K562 (cell line): ENCODE data around the gene PLCB3. TPM values are rescaled to one million over a fixed set of nuclear protein-coding genes. Genes with fewer than 3 reads are reported as not detected.

Experiments used
- CC2D1A ChIP-seq: fragments of 450-650 bp; IDR thresholded peaks from 2 replicates; pipeline ENCODE4 v1.6.1; 2017; ENCODE audit warnings: mild to moderate bottlenecking
- CEBPG ChIP-seq, 3 experiments: fragments of 200-800 bp in 1 of 3; sonication (Bioruptor generic) in 1 of 3; sonication (generic) in 1 of 3; formaldehyde crosslinking in 1 of 3; IDR thresholded peaks in 2 of 3; conservative IDR thresholded peaks in 1 of 3; 2 replicates each; pipeline versions ENCODE4 v1.6.1 to v1.8.0; 2016 to 2022; ENCODE audit warnings: missing compliant biosample characterization in 2 of 3, missing genetic modification characterization in 2 of 3, mild to moderate bottlenecking in 1 of 3, missing genetic modification reagents in 1 of 3
- GABPA ChIP-seq: fragments of 200-800 bp; sonication (Bioruptor generic); conservative IDR thresholded peaks from 2 replicates; pipeline ENCODE4 v1.6.1; 2016; ENCODE audit warnings: low read depth, missing genetic modification characterization, missing compliant biosample characterization
- ILF3 ChIP-seq: fragments of 450-650 bp; IDR thresholded peaks from 2 replicates; pipeline ENCODE4 v1.6.1; 2018; ENCODE audit warnings: antibody characterized with exemption, mild to moderate bottlenecking, moderate library complexity, borderline replicate concordance
- MTA1 ChIP-seq: fragments of 450-650 bp; IDR thresholded peaks from 2 replicates; pipeline ENCODE4 v1.6.1; 2017; ENCODE audit warnings: borderline replicate concordance
- SAP30 ChIP-seq: fragments of 200-600 bp; sonication (generic); IDR thresholded peaks from 2 replicates; pipeline ENCODE4 v1.6.1; 2012; ENCODE audit warnings: borderline replicate concordance, low read depth, mild to moderate bottlenecking, moderate library complexity, low read length, control low read depth, inconsistent platforms; ENCODE audit not compliant: insufficient read depth, poor library complexity, severe bottlenecking
- SRSF3 ChIP-seq: fragments of 200-400 bp; formaldehyde crosslinking; IDR thresholded peaks from 2 replicates; pipeline ENCODE4 v1.6.1; 2016; ENCODE audit warnings: mild to moderate bottlenecking, low read length, moderate library complexity; ENCODE audit not compliant: insufficient read depth
- TCF3 ChIP-seq: sonication (generic); formaldehyde crosslinking; IDR thresholded peaks from 2 replicates; pipeline ENCODE4 v1.4.0; 2020; ENCODE audit warnings: mild to moderate bottlenecking, missing genetic modification reagents
- XRCC3 ChIP-seq: fragments of 450-650 bp; IDR thresholded peaks from 2 replicates; pipeline ENCODE4 v1.6.1; 2017; ENCODE audit warnings: mild to moderate bottlenecking, moderate library complexity
- ZBTB8A ChIP-seq: fragments of 450-650 bp; IDR thresholded peaks from 2 replicates; pipeline ENCODE4 v1.6.1; 2018; ENCODE audit warnings: mild to moderate bottlenecking, moderate library complexity; ENCODE audit not compliant: partially characterized antibody
- ZNF143 ChIP-seq: sonication (generic); formaldehyde crosslinking; IDR thresholded peaks from 2 replicates; pipeline ENCODE4 v1.9.0; 2022; ENCODE audit warnings: mild to moderate bottlenecking, missing genetic modification reagents
- ZNF444 ChIP-seq: fragments of 250-450 bp; sonication (Bioruptor Pico); IDR thresholded peaks from 2 replicates; pipeline ENCODE4 v1.4.0; 2020; ENCODE audit warnings: mild to moderate bottlenecking, moderate library complexity
- ZNF717 ChIP-seq: fragments of 250-450 bp; sonication (Bioruptor Pico); IDR thresholded peaks from 2 replicates; pipeline ENCODE4 v1.5.0; 2021
- polyA plus RNA-seq, 8 experiments: library from polyadenylated mRNA; depleted of rRNA in 4 of 8; stranded (reverse) in 5 of 8; unstranded in 3 of 8; fragments of >200 nt; fragmentation: Nextera tagmentation in 2 of 8; fragmentation: Illumina TruSeq in 1 of 8; extraction: Ambion mirVana in 2 of 8; extraction: Trizol in 1 of 8; gene quantifications; 2 replicates each; pipeline versions ENCODE4 v1.2.1 to v1.2.3, GENCODE V29; 2011 to 2014; ENCODE audit warnings: inconsistent platforms in 1 of 8, missing spikeins in 1 of 8
- total RNA-seq, 7 experiments: library from RNA; depleted of rRNA in 6 of 7; stranded (reverse); fragments of >200 nt in 6 of 7; fragmentation: Illumina TruSeq in 2 of 7; extraction: Trizol in 2 of 7; gene quantifications; 2 replicates each; pipeline versions ENCODE4 v1.2.1 to v1.2.3, GENCODE V29; 2011 to 2021; ENCODE audit warnings: low replicate concordance in 1 of 7
- TF ChIP-seq, protein P1 (sequence below), 3 experiments: fragments of 200-800 bp in 1 of 3; fragments of 250-450 bp in 1 of 3; fragments of 450-650 bp in 1 of 3; sonication (Bioruptor Pico) in 1 of 3; sonication (Bioruptor generic) in 1 of 3; formaldehyde crosslinking in 1 of 3; IDR thresholded peaks; 2 replicates each; pipeline versions ENCODE4 v1.6.1 to v1.8.0; 2016 to 2022; ENCODE audit warnings: mild to moderate bottlenecking in 2 of 3, missing genetic modification characterization in 2 of 3, missing compliant biosample characterization in 1 of 3, moderate library complexity in 1 of 3
- TF ChIP-seq, protein P2 (sequence below): fragments of 450-650 bp; IDR thresholded peaks from 2 replicates; pipeline ENCODE4 v1.7.1; 2018; ENCODE audit warnings: mild to moderate bottlenecking, low read depth; ENCODE audit not compliant: partially characterized antibody
- TF ChIP-seq, protein P3 (sequence below): fragments of 450-650 bp; formaldehyde crosslinking; IDR thresholded peaks from 2 replicates; pipeline ENCODE4 v1.4.0; 2020; ENCODE audit warnings: mild to moderate bottlenecking, moderate library complexity
- TF ChIP-seq, protein P4 (sequence below): fragments of 200-800 bp; sonication (Bioruptor generic); IDR thresholded peaks from 2 replicates; pipeline ENCODE4 v1.6.1; 2017; ENCODE audit warnings: missing genetic modification characterization, missing compliant biosample characterization

Gene PLCB3
- total and polyA plus RNA-seq, 9 of the 15 experiments (the other 6 are each of a cell fraction or from before 2014, with no cell fraction given): 0.31 to 44.8 (median 14.6) TPM

DNA sequence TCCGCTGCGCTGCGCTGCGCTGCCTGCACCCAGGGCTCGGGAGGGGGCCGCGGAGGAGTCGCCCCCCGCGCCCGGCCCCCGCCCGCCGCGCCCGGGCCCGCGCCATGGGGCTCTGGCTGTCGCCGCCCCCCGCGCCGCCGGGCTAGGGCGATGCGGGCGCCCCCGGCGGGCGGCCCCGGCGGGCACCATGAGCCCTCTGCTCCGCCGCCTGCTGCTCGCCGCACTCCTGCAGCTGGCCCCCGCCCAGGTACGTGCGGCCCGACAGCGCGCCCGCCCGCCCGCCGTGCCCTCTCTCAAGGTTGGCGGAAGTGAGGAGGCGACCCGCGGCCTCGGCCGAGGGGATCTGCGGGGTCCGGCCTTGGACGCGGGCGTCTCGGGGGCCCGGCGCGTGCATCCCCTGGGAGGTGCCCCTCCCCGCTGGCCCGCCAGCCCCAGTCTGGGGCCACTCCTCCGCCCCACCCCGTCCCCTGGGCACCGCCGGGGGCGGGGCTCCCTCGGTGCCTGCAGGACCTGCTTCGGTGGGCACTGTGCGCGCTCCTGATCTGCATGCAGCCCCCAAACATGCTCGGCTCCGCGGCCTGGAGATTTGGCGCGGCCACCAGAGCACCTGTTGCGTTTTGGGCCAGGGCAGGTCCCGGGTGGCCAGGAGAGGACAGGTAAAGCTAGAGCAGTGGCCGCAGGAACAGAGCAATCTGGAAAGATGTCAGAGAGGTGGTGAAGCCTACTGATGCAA is 16.5 kb upstream of the PLCB3 start (continued):
- TF ChIP-seq, protein P1, sequence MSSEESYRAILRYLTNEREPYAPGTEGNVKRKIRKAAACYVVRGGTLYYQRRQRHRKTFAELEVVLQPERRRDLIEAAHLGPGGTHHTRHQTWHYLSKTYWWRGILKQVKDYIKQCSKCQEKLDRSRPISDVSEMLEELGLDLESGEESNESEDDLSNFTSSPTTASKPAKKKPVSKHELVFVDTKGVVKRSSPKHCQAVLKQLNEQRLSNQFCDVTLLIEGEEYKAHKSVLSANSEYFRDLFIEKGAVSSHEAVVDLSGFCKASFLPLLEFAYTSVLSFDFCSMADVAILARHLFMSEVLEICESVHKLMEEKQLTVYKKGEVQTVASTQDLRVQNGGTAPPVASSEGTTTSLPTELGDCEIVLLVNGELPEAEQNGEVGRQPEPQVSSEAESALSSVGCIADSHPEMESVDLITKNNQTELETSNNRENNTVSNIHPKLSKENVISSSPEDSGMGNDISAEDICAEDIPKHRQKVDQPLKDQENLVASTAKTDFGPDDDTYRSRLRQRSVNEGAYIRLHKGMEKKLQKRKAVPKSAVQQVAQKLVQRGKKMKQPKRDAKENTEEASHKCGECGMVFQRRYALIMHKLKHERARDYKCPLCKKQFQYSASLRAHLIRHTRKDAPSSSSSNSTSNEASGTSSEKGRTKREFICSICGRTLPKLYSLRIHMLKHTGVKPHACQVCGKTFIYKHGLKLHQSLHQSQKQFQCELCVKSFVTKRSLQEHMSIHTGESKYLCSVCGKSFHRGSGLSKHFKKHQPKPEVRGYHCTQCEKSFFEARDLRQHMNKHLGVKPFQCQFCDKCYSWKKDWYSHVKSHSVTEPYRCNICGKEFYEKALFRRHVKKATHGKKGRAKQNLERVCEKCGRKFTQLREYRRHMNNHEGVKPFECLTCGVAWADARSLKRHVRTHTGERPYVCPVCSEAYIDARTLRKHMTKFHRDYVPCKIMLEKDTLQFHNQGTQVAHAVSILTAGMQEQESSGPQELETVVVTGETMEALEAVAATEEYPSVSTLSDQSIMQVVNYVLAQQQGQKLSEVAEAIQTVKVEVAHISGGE (CRISPR knock-in tag; IDR thresholded peaks at IDR 0.05): no peak
- TF ChIP-seq SAP30 (peak; percentile 48), ILF3 (no peak), ZNF444 (CRISPR knock-in tag) (no peak), ZNF717 (no peak), CEBPG (CRISPR knock-in tag; IDR thresholded peaks at IDR 0.05) (no peak), CEBPG (tag; conservative IDR thresholded peaks at IDR 0.05 in 1 of 2, IDR thresholded peaks at IDR 0.05 in 1 of 2) (no peak), MTA1 (no peak), ZBTB8A (no peak), ZNF143 (CRISPR knock-in tag) (no peak), SRSF3 (no peak), GABPA (no peak; the same call in 1 of the 2 replicates), XRCC3 (no peak), TCF3 (CRISPR knock-in tag) (no peak), CC2D1A (no peak)
- TF ChIP-seq, protein P2, sequence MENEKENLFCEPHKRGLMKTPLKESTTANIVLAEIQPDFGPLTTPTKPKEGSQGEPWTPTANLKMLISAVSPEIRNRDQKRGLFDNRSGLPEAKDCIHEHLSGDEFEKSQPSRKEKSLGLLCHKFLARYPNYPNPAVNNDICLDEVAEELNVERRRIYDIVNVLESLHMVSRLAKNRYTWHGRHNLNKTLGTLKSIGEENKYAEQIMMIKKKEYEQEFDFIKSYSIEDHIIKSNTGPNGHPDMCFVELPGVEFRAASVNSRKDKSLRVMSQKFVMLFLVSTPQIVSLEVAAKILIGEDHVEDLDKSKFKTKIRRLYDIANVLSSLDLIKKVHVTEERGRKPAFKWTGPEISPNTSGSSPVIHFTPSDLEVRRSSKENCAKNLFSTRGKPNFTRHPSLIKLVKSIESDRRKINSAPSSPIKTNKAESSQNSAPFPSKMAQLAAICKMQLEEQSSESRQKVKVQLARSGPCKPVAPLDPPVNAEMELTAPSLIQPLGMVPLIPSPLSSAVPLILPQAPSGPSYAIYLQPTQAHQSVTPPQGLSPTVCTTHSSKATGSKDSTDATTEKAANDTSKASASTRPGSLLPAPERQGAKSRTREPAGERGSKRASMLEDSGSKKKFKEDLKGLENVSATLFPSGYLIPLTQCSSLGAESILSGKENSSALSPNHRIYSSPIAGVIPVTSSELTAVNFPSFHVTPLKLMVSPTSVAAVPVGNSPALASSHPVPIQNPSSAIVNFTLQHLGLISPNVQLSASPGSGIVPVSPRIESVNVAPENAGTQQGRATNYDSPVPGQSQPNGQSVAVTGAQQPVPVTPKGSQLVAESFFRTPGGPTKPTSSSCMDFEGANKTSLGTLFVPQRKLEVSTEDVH: no peak
- TF ChIP-seq, protein P3, sequence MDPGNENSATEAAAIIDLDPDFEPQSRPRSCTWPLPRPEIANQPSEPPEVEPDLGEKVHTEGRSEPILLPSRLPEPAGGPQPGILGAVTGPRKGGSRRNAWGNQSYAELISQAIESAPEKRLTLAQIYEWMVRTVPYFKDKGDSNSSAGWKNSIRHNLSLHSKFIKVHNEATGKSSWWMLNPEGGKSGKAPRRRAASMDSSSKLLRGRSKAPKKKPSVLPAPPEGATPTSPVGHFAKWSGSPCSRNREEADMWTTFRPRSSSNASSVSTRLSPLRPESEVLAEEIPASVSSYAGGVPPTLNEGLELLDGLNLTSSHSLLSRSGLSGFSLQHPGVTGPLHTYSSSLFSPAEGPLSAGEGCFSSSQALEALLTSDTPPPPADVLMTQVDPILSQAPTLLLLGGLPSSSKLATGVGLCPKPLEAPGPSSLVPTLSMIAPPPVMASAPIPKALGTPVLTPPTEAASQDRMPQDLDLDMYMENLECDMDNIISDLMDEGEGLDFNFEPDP (CRISPR knock-in tag): no peak
- TF ChIP-seq, protein P4, sequence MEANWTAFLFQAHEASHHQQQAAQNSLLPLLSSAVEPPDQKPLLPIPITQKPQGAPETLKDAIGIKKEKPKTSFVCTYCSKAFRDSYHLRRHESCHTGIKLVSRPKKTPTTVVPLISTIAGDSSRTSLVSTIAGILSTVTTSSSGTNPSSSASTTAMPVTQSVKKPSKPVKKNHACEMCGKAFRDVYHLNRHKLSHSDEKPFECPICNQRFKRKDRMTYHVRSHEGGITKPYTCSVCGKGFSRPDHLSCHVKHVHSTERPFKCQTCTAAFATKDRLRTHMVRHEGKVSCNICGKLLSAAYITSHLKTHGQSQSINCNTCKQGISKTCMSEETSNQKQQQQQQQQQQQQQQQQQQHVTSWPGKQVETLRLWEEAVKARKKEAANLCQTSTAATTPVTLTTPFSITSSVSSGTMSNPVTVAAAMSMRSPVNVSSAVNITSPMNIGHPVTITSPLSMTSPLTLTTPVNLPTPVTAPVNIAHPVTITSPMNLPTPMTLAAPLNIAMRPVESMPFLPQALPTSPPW (CRISPR knock-in tag): peak; percentile 79
